ENCODE results near the gene MN1.

Gene MN1

DNA sequence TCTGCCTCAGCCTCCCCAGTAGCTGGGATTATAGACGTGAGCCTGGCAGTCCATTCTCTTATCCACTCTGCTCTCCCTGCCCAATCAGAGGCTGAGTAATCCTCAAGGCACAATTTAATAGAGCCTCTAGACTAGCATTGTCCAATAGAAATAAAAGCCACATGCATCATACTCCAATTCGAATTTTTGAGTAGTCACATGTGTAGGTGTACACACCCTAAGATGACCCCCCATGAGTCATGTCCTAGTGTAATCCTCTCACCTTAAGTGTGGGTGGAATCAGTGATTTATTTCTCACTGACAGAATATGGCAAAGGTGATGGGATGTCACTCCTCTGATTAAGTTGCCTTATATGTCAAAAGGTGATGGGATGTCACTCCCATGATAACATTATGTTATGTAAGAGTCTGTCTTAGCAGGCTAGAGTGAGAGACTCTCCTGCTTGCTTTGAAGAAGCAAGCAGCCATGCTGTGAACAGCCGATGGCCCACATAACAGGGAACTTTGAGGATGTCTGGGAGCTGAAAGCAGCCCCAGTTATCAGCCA, 61.3 kb downstream of the MN1 start:
- DNase-seq (ENCODE audit: low read depth in 2 of 2), result no peak

DNA sequence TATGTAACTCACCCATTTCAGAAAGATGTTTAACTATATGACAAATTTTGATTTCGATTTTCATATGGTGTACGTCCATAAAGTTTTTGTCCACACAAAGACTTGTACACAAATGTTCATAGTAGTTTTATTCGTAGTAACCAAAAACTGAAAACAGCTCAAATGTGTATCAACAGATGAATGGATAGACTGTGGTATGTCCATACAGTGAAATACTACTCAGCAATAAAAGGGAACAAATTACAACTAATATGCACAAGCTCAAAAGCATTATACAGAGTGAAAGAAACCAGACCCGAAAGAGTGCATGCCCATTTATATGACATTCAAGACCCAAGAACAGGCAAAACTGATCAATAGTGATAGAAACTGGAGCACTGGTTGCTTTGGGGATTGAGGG, 64.0 kb downstream of the MN1 start:
- DNase-seq (ENCODE audit: low read depth in 2 of 2), result no peak

DNA sequence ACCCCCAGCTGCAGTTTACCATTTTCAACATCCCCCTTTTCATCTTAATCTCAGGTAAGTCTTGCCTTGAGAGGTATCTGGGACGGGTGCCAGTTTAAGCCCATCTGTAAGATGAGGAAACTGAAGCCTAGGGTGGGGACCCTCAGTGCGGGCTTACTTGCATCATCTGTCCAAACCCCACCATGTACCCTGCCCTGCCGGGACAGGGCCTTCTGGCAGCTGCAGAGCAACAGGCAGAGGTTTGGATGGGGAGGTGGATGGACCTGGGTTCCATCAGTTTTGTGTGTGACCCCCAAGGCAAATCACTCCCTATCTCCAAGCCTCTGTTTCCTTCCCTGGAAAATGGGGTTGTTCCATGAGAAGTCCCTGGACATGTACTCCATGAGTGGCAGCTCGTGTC, 67.5 kb downstream of the MN1 start:
- DNase-seq (ENCODE audit: low read depth in 2 of 2), result no peak

DNA sequence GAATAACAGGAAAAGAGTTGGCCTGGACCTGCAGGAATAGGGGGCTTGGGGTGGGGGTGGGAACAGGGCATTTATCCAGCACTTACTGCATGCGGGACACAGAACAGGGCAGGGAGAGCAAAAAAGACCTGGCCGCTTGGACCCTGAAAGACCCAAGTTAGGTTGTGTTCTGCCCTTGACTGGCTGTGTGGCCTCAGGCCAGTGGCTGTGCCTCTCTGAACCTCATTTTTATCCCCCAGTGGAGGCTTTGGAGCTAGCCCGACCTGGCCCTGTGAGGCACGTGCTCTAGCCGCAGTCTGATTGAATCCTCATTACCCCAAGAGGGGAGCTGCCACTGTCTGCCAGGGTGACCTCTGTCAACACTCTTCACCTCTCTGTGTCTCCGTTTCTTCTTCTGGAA, 68.7 kb downstream of the MN1 start:
- DNase-seq (ENCODE audit: low read depth in 2 of 2), result no peak

GRCh38 chr22:27732391-27732790, 69.2 kb downstream of the MN1 start:
- no peak for DNase-seq (ENCODE audit: low read depth in 2 of 2)

DNA sequence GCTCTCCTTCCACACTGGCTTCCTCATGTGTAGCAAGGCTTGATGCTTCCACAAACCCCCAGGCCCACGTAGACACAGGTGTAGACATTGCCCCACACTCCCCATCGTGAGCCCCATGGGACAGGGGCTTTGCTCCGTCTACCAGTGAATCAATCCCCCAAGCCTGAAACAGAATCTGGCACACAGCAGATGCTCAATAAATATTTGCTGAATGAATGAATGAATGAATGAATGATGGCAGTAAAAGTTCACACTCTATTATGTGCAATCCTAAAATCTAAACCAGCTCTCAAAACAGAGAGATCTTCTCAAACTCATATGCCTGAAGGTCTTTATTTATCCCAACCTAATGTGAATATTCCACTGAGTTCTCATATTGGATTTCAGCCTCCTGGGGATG, 69.9 kb downstream of the MN1 start:
- no peak for DNase-seq (ENCODE audit: low read depth in 2 of 2)

- no peak for DNase-seq (ENCODE audit: low read depth in 2 of 2)
Measured at GRCh38 chr22:27730641-27731433, 70.7 kb downstream of the MN1 start.

DNA sequence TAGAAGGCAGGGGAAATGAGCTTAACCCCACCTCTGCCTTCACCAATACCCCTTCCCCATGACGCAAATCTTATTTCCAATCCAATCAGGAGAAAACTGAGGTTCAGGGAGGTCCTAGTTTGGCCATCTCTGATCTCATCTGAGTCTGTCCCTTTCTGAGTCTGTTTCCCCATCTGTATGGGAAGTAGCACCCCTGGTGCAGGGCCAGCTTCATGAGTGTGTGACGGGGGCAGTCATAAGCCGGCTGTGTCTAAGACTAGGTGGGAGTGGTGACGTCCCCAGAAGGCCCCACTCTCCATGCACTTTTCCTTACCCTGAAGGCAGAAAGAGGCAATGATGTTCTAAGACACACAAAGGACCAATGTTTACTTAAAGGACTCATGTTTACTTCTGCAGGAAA, 72.3 kb downstream of the MN1 start:
- no peak for DNase-seq (ENCODE audit: low read depth in 2 of 2)

DNA sequence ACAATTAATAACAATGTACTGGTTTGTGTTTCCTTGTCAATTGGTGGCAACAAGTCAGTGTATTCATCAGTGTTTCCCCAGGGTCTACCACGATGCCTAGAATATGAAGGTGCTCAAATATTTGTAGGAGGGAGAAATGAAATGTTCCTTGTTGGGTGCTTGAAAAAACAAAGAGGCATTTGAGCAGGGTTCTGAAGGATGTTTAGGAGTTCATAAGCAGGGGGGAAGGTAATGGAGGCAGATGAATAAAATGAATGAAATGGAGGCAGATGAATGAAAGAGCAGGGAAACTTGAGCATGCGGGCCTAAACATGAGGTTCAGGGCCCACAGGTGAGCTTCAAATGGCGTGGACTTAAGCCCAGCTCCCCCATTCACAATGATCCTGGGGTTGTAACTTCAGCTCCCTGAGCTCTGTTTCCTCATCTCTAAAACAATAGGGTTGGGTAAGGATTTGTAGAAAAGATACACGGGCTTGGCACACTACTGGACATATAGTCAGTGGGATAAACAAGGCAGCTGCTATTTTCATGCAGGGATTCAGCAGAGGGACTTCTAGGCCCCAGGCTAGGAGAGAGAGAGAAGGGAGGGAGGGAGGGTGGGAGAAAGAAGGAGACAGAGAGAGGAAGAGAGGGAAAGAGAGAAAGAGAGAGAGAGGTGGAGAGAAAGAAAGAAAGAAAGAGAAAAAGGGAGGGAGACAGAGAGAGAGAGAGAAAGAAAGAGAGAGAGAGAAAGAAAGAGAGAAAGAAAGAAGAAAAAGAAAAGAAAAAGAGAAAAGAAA, 73.7 kb downstream of the MN1 start:
- no peak for DNase-seq (ENCODE audit: low read depth in 2 of 2)

DNA sequence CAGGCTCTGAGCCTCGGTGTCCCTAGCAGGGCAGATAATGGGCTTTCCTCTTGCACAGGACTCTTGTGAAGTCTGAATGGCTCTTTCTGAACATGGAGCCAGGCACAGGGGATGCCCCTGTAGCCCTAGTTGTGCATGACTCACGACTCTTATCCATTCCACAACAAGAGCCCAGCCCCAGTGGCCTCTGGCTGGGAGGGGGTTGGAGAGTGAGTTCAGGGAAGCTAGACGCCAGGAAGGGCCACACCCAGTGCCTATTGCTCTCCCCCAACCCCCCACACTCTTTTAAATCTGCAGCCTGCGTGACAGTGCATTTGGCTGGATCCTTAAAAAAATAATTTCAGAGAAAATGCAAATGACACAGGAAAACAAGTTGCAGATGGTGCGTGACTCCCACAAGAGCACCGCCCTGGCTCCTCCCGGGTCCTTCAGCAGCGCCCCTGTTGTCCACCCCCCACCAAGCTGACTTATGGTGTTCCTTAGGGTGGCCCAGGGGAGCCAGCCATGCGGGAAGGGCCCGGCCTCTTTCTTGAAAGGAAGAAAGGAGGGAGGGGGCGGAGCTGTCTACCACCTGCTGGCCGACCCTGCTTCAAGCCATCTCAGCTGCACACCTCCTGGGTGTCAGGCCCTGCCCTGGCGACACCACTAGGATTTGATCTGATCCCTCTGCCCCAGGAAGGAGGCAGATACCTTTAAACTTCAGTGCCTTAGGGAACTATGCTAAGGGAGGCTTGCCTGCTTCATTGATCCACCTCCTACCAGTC, 74.7 kb downstream of the MN1 start:
- DNase-seq (ENCODE audit: low read depth in 2 of 2), result no peak

DNA sequence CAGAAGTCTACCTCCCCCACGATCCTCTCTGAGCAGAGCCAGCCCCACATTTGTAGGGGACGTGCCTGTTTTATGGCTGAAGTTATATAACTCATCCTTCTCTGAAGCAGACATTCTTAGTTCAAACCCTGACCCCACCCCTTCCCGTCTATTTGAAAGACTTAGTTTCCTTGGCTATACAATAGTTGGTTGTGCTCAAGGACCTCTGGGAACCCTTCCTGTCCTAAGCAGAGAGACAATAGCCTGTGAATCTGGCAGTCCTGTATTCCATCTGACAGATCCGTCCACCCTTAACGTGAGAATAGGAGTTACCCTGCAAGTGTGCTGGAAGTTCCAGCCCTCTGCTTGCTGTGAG, 75.2 kb downstream of the MN1 start:
- no peak for DNase-seq (ENCODE audit: low read depth in 2 of 2)

- no peak for DNase-seq (ENCODE audit: low read depth in 2 of 2)
Measured at GRCh38 chr22:27725661-27726060, 75.9 kb downstream of the MN1 start.

DNA sequence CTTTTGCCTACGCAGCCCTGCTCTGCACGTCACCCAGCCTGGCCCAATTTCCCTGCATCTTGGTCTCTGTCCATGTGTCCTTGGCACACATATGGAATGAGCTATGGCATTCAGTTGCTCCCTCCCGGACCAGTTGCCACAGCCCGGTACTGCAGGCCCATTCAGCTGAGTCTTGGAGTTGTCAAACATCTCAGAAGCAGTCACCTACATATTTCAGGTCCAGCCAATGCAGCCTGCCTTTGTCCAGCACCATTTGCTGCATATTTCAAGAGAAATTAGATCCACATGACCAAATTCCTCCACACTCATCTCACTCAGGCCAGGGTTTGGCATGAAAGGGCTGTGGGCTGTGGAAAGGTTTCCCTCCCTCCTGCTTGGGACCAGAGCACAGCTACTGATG, 76.8 kb downstream of the MN1 start:
- no peak for DNase-seq (ENCODE audit: low read depth in 2 of 2)

GRCh38 chr22:27724157-27724556, 77.4 kb downstream of the MN1 start:
- DNase-seq (ENCODE audit: low read depth in 2 of 2), result no peak

GRCh38 chr22:27723708-27724107, 77.8 kb downstream of the MN1 start:
- no peak for DNase-seq (ENCODE audit: low read depth in 2 of 2)

DNA sequence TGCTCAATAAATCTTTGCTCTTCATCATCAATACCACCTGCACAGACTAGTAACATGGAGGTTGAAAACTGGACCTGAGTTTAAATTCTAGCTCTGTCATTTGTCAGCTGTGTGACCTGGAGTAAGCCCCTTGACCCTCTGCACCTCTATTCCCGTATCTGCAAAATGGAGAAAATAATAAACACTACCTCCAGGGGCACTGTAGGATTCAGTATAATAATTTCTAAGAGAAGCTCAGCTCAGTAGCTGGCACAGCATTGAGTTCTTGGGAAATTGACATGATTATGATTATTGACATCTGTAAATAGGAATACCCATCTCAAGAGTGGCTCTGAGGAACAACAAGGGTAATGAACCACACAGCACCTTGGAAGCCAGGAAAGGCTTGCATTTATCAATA, 78.4 kb downstream of the MN1 start:
- no peak for DNase-seq (ENCODE audit: low read depth in 2 of 2)

GRCh38 chr22:27720860-27721259, 80.7 kb downstream of the MN1 start:
- no peak for DNase-seq (ENCODE audit: low read depth in 2 of 2)

- DNase-seq (ENCODE audit: low read depth in 2 of 2), result no peak
Measured at GRCh38 chr22:27719535-27720227, 81.9 kb downstream of the MN1 start.

DNA sequence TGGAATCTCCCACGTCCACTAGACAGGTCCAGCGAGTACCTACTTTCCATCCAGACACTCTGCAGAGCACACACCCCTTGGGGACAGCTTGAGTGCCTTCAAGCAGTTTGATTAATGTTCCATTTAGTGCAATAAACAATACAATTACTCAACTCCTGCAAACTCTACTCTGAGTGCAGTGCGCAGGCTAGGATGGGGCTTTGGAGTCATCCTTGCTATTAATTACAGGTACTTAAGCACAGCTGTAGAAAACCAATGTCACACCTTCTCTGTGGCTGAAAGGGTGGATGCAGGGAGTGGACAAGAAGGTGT, 82.6 kb downstream of the MN1 start:
- DNase-seq (ENCODE audit: low read depth in 2 of 2), result no peak

- DNase-seq (ENCODE audit: low read depth in 2 of 2), result no peak
Measured at GRCh38 chr22:27718186-27719035, 83.1 kb downstream of the MN1 start.

DNA sequence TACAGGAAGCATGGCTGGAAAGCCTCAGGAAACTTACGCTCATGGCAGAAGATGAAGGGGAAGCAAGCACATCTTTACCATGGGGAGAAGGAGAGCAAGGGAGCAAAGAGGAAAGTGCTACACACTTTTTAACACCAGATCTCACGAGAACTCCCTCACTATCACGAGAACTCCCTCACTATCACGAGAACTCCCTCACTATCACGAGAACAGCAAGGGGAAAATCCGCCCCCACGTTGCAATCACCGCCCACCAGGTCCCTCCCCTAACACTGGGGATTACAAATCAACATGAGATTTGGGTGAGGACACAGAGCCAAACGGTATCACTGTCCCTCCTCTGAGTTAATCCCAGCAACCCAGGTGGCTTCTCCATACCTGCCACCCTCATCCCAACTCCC, 84.5 kb downstream of the MN1 start:
- no peak for DNase-seq (ENCODE audit: low read depth in 2 of 2)

Measured in activated CD8-positive, alpha-beta memory T cell treated with anti-CD3 and anti-CD28 coated beads for 4 hours (primary cell).